SU-DHL-6 (cell line): ENCODE data around the gene MAP3K7.

Source experiments
- H2AFZ ChIP-seq: fragments of 200-600 bp; sonication (generic); 2 replicates; pipeline ENCODE4 v1.6.1; 2014; ENCODE audit warnings: low read depth, mild to moderate bottlenecking, moderate library complexity, mixed read lengths, antibody characterized with exemption, low read length; ENCODE audit not compliant: severe bottlenecking
- H3F3A ChIP-seq: fragments of 200-600 bp; shearing (Covaris generic); 2 replicates; pipeline ENCODE4 v1.6.0; 2016; ENCODE audit warnings: antibody characterized with exemption, mild to moderate bottlenecking; ENCODE audit not compliant: insufficient read depth
- H3K27ac ChIP-seq: fragments of 200-600 bp; sonication (generic); 2 replicates; pipeline ENCODE4 v1.5.1; 2016; ENCODE audit warnings: low read depth, mild to moderate bottlenecking, low read length, moderate library complexity, mixed read lengths
- H3K27me3 ChIP-seq: fragments of 200-600 bp; sonication (generic), shearing (Covaris generic); 2 replicates; pipeline ENCODE4 v1.6.0; 2014; ENCODE audit warnings: mild to moderate bottlenecking, low read length
- H3K36me3 ChIP-seq: fragments of 200-600 bp; sonication (generic); 2 replicates; pipeline ENCODE4 v1.6.1; 2014; ENCODE audit warnings: mild to moderate bottlenecking, low read length, mixed read lengths
- H3K4me2 ChIP-seq: fragments of 300-600, 200-600 bp; shearing (Covaris generic), sonication (generic); 2 replicates; pipeline ENCODE4 v1.6.0; 2014; ENCODE audit warnings: low read length, low read depth, mild to moderate bottlenecking; ENCODE audit not compliant: poor library complexity, severe bottlenecking
- H3K4me3 ChIP-seq: fragments of 200-600 bp; sonication (generic); 2 replicates; pipeline ENCODE4 v1.5.1; 2014; ENCODE audit warnings: antibody characterized with exemption, low read length, mild to moderate bottlenecking, mixed read lengths; ENCODE audit not compliant: insufficient read depth, poor library complexity, severe bottlenecking
- H3K79me2 ChIP-seq: fragments of 200-600 bp; sonication (generic); 2 replicates; pipeline ENCODE4 v1.6.1; 2014; ENCODE audit warnings: mild to moderate bottlenecking, low read length, moderate library complexity; ENCODE audit not compliant: insufficient read depth
- H3K9ac ChIP-seq: fragments of 200-600 bp; sonication (generic); 2 replicates; pipeline ENCODE4 v1.7.0; 2014; ENCODE audit warnings: mild to moderate bottlenecking, low read length
- H3K9me2 ChIP-seq: fragments of 200-600 bp; sonication (generic); replicated peaks from 2 replicates; pipeline ENCODE4 v1.6.1; 2014; ENCODE audit warnings: low read length; ENCODE audit not compliant: insufficient read depth
- H3K9me3 ChIP-seq: fragments of 200-600 bp; sonication (generic); 2 replicates; pipeline ENCODE4 v1.6.1; 2014; ENCODE audit warnings: low read length, mixed read lengths; ENCODE audit not compliant: insufficient read depth
- H4K20me1 ChIP-seq: fragments of 200-600 bp; sonication (generic); 2 replicates; pipeline ENCODE4 v1.6.1; 2014; ENCODE audit warnings: low read depth, mild to moderate bottlenecking, antibody characterized with exemption, low read length, moderate library complexity, mixed read lengths
- EZH2phosphoT487 ChIP-seq: fragments of 200-600 bp; sonication (generic), shearing (Covaris generic); conservative IDR thresholded peaks from 2 replicates; pipeline ENCODE4 v1.6.1; 2018; ENCODE audit warnings: mild to moderate bottlenecking, antibody characterized with exemption, low read length, moderate library complexity, mixed read lengths
- TF ChIP-seq, protein P1 (sequence below): fragments of 200-600 bp; sonication (generic); IDR thresholded peaks from one replicate; pipeline ENCODE4 v1.5.1; 2017; ENCODE audit warnings: antibody characterized with exemption, mild to moderate bottlenecking, low read length, moderate library complexity; ENCODE audit not compliant: insufficient read depth, poor library complexity, severe bottlenecking

MAP3K7 gene

DNA sequence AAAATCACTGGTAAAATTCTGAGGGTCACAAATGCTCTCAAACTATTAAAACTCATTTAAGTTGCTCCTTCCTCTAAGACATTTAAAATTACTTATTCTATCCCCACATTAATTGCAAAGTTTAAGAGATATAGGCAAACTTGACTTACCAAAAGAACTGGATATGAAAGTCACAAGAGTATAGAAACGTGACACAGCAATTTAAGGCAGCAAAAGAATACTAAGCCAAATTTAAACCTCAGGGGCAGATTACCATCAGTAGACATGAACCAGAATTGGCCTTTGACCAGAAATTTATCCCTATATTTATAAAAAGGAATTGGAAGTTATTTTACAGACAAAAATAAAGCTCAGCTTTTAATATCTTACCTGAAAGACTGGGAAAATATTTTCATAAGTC, 56.0 kb downstream of the MAP3K7 start:
- Histone ChIP-seq H3K4me3 (no peak overlapping the region), H3K4me2 (no peak overlapping the region), H2AFZ (no peak overlapping the region), H3K9me2 (no peaks in the 10 kb centered on the region), H4K20me1 (no peaks in the 10 kb centered on the region), H3K27me3 (no peaks in the 10 kb centered on the region), H3F3A (no peaks in the 10 kb centered on the region), H3K36me3 (peaks cover 7% of the 10 kb centered on the region; the same call in 1 of the 2 replicates), H3K79me2 (no peaks in the 10 kb centered on the region), H3K9ac (no peak overlapping the region), H3K27ac (no peak overlapping the region), H3K9me3 (no peaks in the 10 kb centered on the region)
- TF ChIP-seq, protein P1, sequence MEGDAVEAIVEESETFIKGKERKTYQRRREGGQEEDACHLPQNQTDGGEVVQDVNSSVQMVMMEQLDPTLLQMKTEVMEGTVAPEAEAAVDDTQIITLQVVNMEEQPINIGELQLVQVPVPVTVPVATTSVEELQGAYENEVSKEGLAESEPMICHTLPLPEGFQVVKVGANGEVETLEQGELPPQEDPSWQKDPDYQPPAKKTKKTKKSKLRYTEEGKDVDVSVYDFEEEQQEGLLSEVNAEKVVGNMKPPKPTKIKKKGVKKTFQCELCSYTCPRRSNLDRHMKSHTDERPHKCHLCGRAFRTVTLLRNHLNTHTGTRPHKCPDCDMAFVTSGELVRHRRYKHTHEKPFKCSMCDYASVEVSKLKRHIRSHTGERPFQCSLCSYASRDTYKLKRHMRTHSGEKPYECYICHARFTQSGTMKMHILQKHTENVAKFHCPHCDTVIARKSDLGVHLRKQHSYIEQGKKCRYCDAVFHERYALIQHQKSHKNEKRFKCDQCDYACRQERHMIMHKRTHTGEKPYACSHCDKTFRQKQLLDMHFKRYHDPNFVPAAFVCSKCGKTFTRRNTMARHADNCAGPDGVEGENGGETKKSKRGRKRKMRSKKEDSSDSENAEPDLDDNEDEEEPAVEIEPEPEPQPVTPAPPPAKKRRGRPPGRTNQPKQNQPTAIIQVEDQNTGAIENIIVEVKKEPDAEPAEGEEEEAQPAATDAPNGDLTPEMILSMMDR, result no peak
- TF ChIP-seq EZH2phosphoT487, result no peak

DNA sequence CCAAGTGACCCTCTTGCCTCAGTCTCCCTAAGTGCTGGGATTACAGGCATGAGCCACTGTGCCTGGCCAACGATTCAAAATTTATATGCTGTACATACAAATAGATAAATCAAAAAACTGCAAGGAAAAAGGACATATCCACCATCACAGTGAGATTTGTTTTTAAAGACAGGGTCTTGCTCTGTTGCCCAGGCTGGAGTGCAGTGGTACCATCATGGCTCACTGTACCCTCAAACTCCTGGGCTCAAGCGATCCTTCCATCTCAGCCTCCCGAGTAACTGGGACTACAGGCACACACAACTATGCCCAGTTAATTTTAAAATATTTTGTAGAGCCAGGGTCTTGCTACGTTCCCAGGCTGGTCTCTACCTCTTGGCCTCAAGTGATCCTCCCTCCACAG, 61.5 kb downstream of the MAP3K7 start:
- Histone ChIP-seq H3K4me2 (no peak overlapping the region), H3K4me3 (no peak overlapping the region), H3K9ac (no peak overlapping the region), H3K9me2 (no peaks in the 10 kb centered on the region), H3K27me3 (no peaks in the 10 kb centered on the region), H2AFZ (no peak overlapping the region), H3K27ac (no peak overlapping the region), H4K20me1 (no peaks in the 10 kb centered on the region), H3K79me2 (no peaks in the 10 kb centered on the region), H3K36me3 (peaks cover 17% of the 10 kb centered on the region; the same call in 1 of the 2 replicates), H3F3A (no peaks in the 10 kb centered on the region), H3K9me3 (no peaks in the 10 kb centered on the region)
- TF ChIP-seq, protein P1, result no peak
- no peak for TF ChIP-seq EZH2phosphoT487

DNA sequence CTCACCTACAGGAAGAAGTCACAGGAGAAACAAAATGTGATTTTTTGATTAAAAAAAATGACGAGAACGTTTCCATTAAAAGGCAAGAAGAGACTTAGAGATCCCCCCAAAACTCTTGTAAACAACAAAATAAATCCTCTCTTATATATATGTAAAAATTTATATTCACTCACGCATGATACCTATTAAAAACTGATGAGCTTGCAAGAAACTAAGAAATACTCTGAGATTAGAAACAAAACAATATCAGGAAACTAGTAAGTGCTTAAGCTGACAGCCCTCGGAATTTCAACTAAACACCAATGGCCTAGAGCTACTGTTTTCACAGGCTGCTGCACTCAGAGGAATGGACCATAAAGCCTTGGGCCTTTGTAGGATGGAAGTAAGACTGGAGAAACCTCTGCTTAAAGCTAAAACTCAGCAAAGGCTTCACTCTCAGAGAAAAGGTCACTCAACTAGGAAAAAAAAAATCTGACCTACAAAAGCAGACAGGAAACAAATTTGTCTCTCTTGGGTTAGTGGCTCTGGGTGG, 63.0 kb downstream of the MAP3K7 start:
- Histone ChIP-seq H3K4me2 (no peak overlapping the region), H3K36me3 (peaks cover 14% of the 10 kb centered on the region; the same call in 1 of the 2 replicates), H3F3A (no peaks in the 10 kb centered on the region; the same call in 1 of the 2 replicates), H3K4me3 (no peak overlapping the region), H3K9me3 (no peaks in the 10 kb centered on the region), H3K27ac (no peak overlapping the region), H2AFZ (no peak overlapping the region), H4K20me1 (no peaks in the 10 kb centered on the region), H3K27me3 (no peaks in the 10 kb centered on the region), H3K9me2 (no peaks in the 10 kb centered on the region), H3K9ac (no peak overlapping the region), H3K79me2 (no peaks in the 10 kb centered on the region)
- TF ChIP-seq, protein P1, result no peak
- no peak for TF ChIP-seq EZH2phosphoT487
